Measurements from ENCODE around the gene TMEM178B. TPM values are rescaled to one million over a fixed set of nuclear protein-coding genes. Genes with fewer than 3 reads are reported as not detected.

Gene TMEM178B
- total and polyA plus RNA-seq, 9 of the 15 experiments (the other 6 are each of a cell fraction or from before 2014, with no cell fraction given) = under 0.01 to 0.03 (median 0.01) TPM; not detected in 5

GRCh38 chr7:141439776-141440175 is 365.9 kb downstream of the TMEM178B start:
- no peaks in the 10 kb centered on the region for H3K36me3 ChIP-seq (ENCODE audit: control insufficient read depth, insufficient read depth, low read length)
- no peak for FAIRE-seq
- 0% methylated on average over 1 of the region's 1 CpG for WGBS (ENCODE audit: insufficient coverage, low coverage, missing lambda C conversion rate)
- H3K4me2 ChIP-seq (ENCODE audit: insufficient read depth, low read length) = no peak overlapping the region
- H3K9me3 ChIP-seq (replicated peaks; ENCODE audit: control insufficient read depth, insufficient read depth, low read depth, low read length) = no peaks in the 10 kb centered on the region
- peaks cover 0 to 27% of the 10 kb centered on the region in 2 experiments; a peak in 3 of 5 replicates for H3K27me3 ChIP-seq (ENCODE audit: control insufficient read depth in 2 of 2, insufficient read depth in 2 of 2, low read length in 2 of 2)
- H3K27ac ChIP-seq (ENCODE audit: extremely low read depth, low read depth, low read length) = no peak overlapping the region
- POLR2A ChIA-PET = no interaction called here
- H3K9me1 ChIP-seq (ENCODE audit: control insufficient read depth, insufficient read depth, low read length) = no peaks in the 10 kb centered on the region
- H4K20me1 ChIP-seq (replicated peaks; ENCODE audit: control insufficient read depth, insufficient read depth, low read length) = 0 out of 2 replicates have a peak, but pooled peaks cover 6% of the 10 kb centered on the region
- H2AFZ ChIP-seq (ENCODE audit: low read depth, low read length) = no peak overlapping the region
- TF ChIP-seq CEBPG (CRISPR knock-in tag; IDR thresholded peaks at IDR 0.05) = no peak
- TF ChIP-seq CEBPG (tag; conservative IDR thresholded peaks at IDR 0.05 in 1 of 2, IDR thresholded peaks at IDR 0.05 in 1 of 2) = peak in 1 of 2 experiments; percentile 58; a peak in 2 of 4 replicates
- no peak for TF ChIP-seq ZNF277 (CRISPR knock-in tag; IDR thresholded peaks at IDR 0.05; ENCODE audit: borderline replicate concordance)
- no peak for TF ChIP-seq TBL1XR1 (IDR thresholded peaks at IDR 0.05; ENCODE audit: low read length in 2 of 2)
- peak; percentile 67 for TF ChIP-seq CEBPB (tag; IDR thresholded peaks at IDR 0.05)
- H3K9ac ChIP-seq (ENCODE audit: insufficient read depth in 1 of 2, low read depth in 2 of 2, low read length in 2 of 2) = no peak overlapping the region
- CTCF ChIA-PET (ENCODE audit: low intra/inter-chr PET ratio) = no interaction called here
- no peak for DNase-seq (ENCODE audit: extremely low read depth in 1 of 4, low spot score in 3 of 4)
- H3K4me1 ChIP-seq (replicated peaks in 1 of 2; ENCODE audit: control insufficient read depth in 2 of 2, insufficient read depth in 2 of 2, low read length in 2 of 2) = no peaks in the 10 kb centered on the region
- no peaks in the 10 kb centered on the region for H3K79me2 ChIP-seq (ENCODE audit: control insufficient read depth, insufficient read depth, low read length)
- H3K4me3 ChIP-seq = no peak overlapping the region
- intact Hi-C loops (cut with micrococcal nuclease) = no loop called here
- no TSS peak for BruUV-seq (replicated peaks)
- ATAC-seq = no peak
- in situ Hi-C loops (cut with MboI) = no loop called here
